Endometrial microvascular endothelial cells (primary cell): ENCODE measurements around the gene SH3GLB2. TPM values are rescaled to one million over a fixed set of nuclear protein-coding genes. Genes with fewer than 3 reads are reported as not detected.

Experiments
- in situ Hi-C: cut with HindIII; loops from 2 replicates; pipeline ENCODE4 v1.10.0; 2017; ENCODE audit warnings: low sequenced_read_pairs, low pct_unique_long_range_greater_than_20kb; ENCODE audit errors: inconsistent ontology term
- total RNA-seq: library from RNA; depleted of rRNA; stranded (reverse); fragments of >200 nt; gene quantifications from one replicate; pipeline ENCODE4 v1.2.3, GENCODE V29; 2015; ENCODE audit errors: inconsistent ontology term

The SH3GLB2 gene
- total RNA-seq, result 59.8 TPM

DNA sequence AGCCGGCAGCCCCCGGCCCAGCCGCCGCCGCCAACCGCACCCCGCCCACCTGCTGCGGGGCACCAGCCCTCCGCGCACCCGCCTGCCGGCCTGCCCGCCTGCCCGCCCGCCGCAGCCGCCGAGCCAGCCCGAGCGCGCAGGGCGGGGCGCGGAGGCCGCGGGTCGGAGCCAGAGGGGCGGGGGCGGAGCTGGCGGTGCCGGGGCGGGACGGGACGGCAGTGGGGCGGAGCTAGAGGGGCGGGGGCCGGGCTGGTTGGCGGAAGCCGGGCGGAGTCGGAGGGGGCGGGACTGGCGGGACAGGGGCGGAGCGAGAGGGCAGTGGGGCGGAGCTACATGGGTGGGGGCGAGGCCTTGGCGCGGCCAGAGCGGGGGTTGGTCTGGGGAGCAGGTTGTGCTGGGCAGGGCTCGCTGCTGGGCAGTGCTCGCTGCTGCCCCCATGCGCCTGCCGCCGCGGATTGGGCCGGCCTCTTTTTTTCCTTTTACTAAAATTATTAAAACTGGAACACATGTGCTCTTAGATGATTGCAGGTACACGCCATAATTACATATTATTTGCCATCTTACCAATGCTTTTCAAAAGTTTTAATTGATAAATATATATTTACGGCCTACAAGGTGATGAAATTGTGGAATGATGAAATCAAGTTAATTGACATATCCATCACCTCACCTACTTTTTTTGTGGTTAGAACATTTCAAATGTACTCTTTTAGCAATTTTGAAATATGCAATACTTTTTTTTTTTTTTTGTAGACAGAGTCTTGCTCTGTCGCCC is at the start of gene SH3GLB2:
TSS of gene SH3GLB2 (minus strand) at position 140 of the 775 bp plus-strand sequence. CDS start 177 bp downstream, outside the sequence.
- in situ Hi-C loops, result no loop called here

DNA sequence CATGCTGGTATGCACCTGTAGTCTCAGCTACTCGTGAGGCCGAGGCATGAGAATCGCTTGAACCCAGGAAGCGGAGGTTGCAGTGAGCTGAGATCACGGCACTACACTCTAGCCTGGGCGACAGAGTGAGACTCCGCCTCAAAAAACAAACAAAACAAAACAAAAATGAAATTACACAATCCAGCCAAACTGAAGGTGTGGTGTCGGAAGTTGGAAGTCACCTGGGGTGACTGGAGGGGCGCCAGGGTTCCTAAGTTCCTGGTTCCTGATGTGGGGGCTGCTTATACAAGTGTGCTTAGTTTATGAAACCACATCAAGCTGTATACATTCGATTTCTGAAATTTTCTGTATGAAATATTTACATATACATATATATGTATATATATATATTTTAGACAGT is 49.1 kb upstream of the SH3GLB2 start:
- in situ Hi-C loops, result no loop called here

DNA sequence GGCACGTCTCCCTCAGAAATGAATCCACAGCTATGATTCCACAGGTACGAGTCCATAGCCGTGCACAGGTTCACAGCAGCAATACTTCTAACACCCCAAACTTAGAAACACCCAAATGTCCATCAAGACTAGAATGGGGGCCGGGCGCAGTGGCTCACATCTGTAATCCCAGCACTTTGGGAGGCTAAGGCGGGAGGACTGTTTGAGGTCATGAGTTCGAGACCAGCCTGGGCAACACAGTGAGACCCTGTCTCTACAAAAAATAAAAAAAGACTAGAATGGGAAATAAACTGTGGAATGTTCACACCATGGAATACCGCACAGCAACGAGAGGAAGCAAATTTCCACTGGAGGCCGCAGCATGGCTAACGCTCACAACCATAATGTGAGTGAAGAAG is 48.5 kb upstream of the SH3GLB2 start:
- in situ Hi-C loops, result no loop called here

DNA sequence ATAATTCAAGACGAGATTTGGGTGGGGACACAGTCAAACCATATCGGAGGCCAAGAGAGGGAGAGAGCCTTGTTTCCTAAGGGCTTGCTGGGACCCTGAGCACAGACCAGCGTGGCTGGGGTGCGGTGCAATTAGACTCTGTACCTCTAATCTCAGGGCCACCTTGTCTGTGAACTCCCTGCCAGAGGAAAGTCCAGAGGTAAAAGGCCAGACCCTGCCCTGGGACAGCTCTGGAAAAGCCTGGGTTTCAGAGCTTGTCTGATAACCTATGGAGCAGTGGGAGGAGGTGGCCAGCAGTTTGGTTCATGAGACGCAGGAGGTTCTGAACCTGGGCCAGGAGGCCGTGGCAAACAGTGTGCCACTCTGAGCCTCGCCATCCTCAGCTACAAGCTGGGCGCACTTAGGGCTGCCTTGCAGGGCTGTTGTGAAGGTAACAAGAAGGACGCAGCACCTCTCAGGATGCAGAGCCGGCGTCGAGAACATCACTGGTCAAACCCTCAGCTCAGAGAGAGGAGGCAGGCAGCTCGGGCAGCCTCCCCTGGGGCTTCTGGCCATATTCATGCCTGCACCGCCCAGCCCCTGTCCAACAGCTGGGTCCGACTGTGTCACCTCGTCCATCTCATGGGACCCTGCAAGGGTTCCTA is 48.0 kb upstream of the SH3GLB2 start:
- in situ Hi-C loops, result no loop called here

DNA sequence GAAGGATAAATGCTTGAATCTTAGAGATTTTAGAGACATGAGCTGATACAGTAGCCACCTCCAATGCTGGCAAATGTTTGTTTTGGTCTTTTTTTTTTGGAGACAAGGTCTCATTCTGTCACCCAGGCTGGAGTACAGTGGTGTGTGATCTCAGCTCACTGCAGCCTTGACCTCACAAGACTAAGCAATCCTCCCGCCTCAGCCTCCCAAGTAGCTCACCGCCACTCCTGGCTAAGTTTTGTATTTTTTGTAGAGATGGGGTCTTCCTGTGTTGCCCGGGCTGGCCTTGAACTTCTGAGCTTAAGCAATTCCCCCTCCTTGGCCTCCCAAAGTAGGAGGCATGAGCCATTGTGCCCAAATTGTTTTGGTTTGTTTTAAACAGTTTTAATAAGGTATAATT is 46.0 kb upstream of the SH3GLB2 start:
- in situ Hi-C loops, result no loop called here

DNA sequence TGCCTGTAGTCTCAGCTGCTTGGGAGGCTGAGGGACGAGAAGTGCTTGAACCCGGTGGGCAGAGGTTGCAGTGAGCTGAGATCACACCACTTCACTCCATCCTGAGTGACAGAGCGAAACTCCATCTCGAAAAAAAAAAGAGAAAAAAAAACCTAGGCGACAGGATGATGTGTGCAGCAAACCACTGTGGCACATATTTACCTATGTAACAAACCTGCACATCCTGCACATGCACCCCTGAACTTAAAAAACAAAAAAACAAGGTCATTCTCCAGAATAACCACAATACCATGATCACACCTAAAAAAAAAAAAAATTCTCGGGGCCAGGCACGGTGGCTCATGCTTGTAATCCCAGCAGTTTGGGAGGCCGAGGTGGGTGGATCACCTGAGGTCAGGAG is 45.3 kb upstream of the SH3GLB2 start:
- in situ Hi-C loops, result no loop called here

DNA sequence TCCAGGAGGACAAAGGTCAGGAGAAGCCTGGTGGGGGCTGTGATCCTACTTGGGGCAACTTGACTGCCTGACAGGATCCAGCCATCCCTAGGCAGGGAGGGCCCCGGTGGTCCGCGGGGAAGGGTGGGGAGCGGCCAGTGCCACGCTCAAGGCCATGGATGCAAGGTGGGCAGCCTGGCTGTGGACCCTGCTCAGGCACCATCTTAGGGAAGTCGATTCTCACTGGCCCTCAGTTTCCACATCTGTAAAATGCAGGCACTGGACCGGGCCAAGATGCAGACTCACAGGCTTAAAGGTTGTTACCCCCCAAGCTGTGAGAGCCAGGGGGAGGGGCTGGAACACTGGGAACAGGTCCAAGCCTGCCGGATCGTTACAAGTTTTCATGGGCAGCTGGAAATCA is 44.0 kb upstream of the SH3GLB2 start:
- in situ Hi-C loops, result no loop called here

DNA sequence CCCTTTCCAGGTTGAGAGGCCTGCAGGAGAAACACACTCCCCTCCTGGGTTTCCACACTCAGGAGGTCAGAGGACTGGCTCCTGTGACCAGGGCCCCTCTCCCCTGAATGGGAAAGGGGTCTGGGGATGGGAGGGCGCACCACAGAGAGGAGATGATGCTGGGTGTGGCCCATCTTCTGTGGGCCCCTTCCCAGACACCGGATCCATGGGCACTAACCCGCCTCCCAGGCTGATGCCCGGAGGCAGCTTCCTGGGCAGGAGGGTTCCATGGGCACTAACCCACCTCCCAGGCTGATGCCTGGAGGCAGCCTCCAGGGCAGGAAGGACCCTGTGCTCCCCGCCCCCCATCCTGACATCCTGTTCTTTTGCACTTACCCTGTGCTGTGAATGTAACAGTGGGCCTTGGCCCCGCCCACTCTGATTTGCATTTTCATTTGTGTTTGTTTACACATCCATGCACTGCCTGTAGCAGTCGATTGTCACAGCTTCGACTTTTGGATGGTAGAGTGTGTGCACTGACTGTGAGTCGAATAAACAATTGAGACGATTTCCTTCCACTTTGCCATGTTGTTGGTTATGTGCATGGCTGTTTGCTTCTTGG is 43.5 kb upstream of the SH3GLB2 start:
- in situ Hi-C loops, result no loop called here

DNA sequence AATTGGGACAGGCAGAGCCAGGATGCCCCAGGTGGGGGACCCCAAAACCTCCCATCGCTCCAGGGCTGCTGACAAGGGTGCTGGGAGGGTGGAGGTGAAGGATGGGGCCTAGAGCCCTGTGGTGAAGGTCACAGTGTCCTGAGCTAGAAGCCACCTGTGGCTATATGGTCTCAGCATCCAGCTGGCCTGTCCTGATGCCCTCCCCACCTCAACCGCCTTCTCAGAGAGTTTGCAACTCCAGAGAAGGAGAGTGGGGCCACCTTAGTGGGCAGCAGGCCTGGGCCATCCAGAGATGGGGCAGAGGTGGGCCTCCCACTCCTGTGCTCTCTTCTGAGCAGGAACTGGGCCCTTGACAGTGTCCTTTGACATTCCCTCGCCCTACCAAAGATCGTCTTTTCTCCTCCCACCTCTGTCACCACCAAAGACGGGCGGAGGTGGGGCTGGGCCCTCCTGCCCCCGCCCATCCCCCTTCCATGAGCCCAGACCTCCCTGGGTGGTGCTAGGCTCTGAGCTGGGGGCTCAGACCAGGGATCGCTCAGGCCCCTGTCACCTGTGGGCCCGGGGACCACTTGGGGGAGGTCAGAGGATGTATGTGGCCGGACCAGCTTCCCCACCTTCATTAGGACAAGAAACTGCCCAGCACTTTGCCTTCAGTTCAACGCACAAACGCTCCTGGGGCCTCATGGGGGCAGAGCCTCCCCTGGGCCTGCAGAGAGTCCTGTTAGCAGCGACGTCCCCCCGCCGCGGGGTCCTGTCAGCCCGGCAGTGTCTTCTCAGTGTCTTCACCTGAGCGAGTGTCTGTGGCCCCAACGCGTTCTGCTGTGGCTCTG is 42.8 kb upstream of the SH3GLB2 start:
- in situ Hi-C loops, result no loop called here

DNA sequence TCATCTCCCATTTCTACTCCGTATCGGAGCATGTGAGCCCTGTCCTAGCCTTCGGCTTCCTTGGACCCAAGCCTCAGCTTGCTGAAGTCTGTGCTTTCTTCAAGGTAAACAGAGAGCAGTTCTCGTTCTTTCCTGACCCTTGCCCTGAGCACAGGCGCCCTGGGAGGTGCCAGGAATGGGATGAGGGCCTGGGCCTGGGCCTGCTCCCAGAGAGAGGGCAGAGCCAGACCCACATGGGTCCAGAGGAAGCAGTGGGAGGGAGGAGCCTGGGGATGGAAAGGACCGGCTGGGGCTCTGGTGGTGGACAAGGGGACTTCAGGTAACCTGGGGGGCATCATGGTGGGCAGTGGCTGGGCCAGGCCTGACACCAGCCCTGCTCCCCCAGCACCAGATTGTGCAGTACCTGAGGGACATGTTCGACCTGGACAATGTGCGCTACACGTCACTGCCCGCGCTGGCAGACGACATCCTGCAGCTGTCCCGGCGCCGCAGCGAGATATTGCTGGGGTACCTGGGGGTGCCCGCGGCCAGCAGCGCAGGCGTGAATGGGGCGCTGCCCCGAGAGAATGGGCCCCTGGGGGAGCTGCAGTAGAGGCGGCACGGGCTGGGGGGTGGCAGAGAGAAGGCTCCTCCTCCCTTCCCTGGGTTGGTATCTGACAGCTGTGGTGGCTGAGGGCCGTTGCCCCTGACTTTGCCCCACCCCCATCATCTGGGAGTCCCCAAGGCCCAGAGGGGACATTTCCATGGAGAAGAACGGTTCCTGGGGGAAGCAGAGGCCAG is 41.9 kb upstream of the SH3GLB2 start:
- in situ Hi-C loops, result no loop called here

DNA sequence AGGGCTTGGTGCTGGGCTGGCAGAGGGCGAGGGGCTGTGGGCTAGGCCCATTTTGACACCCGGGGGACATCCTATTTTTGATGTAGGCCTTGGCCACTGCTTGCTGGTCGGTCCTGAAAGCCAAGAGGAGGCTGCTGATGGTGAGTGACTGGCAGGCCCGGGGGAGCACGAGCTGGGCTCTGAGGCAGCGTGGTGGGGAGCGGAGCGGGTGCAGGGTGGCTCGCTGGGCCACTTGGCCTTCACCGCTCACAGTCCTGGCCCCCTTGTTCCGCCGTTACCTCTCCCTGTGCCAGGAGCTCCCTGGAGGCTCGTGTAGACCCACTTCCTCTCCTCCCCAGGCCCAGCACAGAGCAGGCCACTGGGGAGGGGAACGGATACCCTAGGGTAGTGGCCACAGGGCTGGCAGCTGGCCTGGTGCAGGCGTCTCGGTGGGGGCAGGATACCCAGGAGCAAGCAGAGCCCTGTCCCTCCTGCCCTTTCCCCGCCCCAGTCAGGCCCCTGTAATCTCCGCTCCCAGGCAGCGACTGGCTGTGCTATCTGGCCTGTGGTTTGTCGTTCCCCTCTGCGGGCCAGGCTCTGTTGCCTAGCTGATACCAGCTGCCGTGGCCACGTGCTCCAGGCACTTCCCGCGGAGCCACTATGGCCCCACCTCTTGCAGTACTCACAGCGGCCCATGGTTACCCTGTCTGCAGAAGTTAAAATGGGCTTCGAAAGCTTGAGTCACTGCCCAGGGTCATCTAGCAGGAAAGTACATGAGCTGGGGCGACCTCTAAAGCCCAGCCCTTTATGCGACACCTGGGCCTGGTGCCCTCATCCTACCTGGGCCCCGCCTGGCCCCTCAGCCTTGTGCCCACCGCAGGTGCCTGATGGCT is 41.1 kb upstream of the SH3GLB2 start:
- in situ Hi-C loops, result no loop called here

DNA sequence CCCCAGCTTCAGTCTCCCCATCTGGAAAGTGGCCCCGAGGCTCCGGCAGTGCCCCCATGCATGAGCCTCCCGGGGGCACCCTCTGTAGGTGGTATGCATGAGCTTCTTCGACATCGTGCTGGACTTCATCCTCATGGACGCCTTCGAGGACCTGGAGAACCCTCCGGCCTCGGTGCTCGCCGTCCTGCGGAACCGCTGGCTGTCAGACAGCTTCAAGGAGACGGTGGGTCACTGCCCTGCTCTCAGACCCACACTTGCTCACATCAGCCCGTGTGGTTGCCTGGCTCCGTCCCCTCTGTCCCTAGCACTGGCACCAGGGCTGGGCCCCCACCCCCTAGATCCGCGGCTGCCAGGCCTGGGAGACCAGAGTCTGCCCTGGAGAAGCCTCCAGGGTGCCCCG is 40.0 kb upstream of the SH3GLB2 start:
- in situ Hi-C loops, result no loop called here

DNA sequence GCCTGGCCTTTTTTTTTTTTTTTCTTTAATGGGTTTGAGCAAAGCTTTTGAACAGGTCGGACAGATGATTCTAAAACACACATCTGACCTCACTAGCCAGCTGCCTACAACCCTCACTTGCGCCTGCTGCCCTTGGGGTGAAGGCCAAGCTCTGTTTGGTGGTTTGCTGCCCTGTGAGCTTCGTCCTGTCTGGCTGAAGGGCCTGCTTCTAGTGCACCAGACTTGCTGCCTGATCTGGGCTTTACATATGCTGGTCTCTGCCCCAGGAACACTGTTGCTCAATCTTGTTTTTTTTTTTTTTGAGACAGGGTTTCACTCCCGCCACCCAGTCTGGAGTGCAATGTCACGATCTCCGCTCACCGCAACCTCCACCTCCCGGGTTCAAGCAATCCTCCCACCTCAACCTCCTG is 36.4 kb upstream of the SH3GLB2 start:
- in situ Hi-C loops, result no loop called here

DNA sequence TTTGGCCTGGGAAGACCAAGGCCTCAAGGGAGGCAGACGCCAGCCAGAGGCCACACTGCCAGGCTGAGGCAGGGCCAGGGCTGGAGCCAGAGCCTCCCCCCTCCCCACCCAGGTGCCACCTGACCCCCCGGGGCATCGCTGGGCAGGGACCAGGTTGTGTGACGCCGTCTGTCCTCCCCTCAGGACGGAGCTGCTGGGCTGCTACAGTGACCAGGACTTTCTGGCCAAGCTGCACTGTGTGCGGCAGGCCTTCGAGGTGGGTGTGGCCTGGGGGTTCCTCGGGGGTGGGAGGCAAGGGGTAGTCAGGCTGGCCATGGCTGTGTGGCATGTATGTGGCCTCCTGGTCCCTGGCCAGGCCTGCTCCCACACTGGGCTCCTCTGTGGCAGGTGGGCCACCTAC is 34.9 kb upstream of the SH3GLB2 start:
- in situ Hi-C loops, result no loop called here

DNA sequence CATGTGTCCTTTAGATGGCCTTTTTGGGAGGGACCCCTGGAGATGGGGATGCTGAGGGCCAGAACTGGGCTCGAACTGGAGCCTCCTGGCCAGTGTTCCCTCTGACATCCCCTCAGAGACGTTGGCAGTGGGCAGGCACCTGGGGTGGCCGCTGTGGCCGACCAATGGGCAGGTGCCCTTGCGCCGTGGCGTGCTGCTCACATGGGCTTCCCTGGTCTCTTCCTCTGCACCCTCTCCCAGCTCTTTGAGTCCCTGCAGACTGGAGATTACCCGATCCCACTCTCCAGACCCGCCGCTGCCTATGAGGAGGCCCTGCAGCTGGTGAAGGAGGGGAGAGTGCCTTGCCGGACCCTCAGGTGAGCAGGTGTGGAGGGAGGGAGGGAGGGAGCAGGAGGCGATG is 32.9 kb upstream of the SH3GLB2 start:
- in situ Hi-C loops, result no loop called here

DNA sequence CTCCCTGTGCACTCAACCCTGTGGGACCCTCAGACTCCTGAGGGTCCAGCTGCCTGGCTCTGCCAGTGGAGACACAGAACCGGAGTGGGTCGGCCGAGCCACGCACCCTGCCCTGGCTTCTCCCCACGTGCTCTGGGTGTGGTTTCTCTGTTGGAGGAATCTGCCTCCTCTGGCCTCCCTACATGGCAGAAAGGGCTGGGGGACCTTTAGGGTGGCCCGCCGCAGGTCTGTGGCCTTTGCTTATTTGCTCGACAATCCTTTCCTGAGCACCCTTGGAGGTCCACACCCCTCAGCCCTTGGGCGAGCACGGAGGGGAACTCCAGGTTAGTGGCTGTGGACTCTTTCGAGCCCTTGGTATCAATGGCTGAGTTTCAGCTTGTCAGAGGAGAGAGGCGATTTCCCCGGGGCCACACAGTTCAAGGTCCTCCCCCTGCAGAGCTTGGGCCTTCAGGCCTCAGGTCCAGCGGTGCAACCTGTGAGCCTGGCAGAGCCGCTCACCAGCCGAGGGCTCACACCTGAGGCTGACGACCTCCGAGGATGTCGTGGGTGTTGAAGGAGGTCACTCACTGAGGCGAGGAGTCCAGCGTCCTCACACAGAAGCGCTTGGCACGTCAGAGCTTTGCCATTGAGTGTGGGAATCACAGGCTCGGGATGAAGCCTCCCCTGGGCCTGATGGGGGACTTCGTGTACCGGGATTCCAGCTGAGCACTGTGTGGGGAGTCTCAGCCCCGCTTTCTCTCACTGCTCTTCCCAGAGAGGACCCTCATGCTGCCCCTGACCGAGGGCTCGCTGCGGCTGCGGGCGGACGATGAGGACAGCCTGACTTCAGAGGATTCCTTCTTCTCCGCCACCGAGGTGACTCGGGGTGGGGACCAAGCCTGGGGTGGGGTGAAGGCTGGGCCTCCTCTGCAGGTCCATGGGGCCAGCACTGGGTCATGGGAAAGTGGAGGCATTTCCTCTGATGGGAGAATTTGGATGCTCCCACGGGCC is 32.0 kb upstream of the SH3GLB2 start:
- in situ Hi-C loops, result no loop called here
